WI38 (cell line): ENCODE measurements around the gene RPL37A.

ENCODE experiments used
- H3K4me3 ChIP-seq: 2 replicates; pipeline ENCODE4 v1.5.1; 2011; ENCODE audit warnings: low read depth, mild to moderate bottlenecking, control low read depth, low read length
- TF ChIP-seq, protein P1 (sequence below): IDR thresholded peaks from 2 replicates; pipeline ENCODE4 v1.5.1; 2012; ENCODE audit warnings: low read depth, mild to moderate bottlenecking, control low read depth, low read length

Gene RPL37A

DNA sequence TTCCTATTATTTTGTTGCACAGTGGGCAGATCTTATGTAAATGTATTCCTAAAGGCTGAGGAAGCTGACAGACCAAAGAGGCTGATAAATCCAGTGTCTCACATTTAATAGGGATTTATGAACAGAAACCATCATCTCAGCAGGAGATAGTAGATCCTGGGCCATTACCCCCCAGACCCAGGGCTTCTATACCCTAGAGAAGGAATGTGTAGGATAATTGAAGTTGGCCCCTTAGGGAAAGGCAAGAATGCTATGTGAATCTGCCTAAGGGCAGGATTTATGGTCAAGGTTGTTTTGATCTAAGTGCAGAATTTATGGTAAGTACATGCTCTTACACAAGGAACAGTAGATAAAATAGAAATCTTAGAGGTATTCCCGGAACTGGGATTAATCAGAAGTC, 29.0 kb downstream of the RPL37A start:
- H3K4me3 ChIP-seq, result no peak overlapping the region
- TF ChIP-seq, protein P1, sequence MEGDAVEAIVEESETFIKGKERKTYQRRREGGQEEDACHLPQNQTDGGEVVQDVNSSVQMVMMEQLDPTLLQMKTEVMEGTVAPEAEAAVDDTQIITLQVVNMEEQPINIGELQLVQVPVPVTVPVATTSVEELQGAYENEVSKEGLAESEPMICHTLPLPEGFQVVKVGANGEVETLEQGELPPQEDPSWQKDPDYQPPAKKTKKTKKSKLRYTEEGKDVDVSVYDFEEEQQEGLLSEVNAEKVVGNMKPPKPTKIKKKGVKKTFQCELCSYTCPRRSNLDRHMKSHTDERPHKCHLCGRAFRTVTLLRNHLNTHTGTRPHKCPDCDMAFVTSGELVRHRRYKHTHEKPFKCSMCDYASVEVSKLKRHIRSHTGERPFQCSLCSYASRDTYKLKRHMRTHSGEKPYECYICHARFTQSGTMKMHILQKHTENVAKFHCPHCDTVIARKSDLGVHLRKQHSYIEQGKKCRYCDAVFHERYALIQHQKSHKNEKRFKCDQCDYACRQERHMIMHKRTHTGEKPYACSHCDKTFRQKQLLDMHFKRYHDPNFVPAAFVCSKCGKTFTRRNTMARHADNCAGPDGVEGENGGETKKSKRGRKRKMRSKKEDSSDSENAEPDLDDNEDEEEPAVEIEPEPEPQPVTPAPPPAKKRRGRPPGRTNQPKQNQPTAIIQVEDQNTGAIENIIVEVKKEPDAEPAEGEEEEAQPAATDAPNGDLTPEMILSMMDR, result no peak

DNA sequence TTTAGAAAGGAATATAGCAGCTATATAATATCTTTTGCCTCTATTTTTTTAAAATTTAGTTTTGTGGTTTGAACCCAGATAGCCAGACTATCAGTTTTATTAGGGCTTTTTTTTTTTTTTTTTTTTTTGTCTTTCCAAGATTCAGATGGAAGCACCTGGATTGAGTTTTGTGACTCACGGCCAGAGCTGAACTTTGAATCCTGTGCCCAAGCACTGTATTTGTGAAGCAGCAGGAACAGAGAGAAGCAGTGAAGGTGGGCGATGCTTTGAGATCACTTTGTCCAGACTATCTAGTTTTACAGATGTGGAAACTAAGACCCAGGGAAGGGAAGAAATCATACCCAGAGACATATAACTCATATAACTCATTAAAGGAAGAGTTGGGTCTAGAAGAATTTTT, 33.9 kb downstream of the RPL37A start:
- TF ChIP-seq, protein P1, result no peak
- H3K4me3 ChIP-seq, result no peak overlapping the region

DNA sequence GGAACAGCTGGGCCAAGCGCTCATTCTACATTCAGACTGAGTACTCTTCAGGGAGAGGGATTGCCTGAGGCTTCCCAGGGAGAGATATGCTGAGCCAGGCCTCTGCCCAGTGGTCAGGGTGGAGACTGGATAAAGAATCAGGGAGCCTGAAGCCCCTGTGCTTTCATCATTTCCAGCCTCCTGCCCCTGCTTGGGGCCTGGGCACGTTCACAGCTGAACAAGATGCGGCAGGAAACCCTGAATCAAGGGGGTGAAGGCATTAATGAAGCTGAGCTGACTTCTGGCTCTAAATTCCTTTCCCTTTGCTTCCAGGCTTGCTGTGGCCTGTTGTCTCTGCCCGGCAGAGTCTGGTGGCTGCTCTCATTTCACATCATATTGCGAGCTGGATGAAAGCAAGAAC, 35.0 kb downstream of the RPL37A start:
- TF ChIP-seq, protein P1, result no peak
- no peak overlapping the region for H3K4me3 ChIP-seq

DNA sequence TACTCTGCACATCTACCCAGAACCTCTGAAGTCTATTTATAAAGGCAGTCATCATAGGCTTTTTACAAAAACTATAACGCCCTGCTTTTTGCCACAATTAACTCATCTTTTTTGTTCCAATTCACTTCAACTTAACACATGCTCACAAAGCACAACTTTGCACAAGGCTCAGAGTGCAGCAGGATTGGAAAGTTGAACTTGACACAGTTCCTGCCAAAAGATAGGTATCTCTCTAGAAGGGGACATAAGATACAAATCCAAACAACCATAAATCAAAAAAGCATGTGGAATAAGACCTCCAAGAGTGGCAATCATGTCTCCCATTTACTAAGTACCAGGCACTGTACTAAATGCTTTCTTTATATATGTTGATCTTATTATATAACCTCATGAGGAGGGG, 36.2 kb downstream of the RPL37A start:
- TF ChIP-seq, protein P1, result no peak
- no peak overlapping the region for H3K4me3 ChIP-seq

DNA sequence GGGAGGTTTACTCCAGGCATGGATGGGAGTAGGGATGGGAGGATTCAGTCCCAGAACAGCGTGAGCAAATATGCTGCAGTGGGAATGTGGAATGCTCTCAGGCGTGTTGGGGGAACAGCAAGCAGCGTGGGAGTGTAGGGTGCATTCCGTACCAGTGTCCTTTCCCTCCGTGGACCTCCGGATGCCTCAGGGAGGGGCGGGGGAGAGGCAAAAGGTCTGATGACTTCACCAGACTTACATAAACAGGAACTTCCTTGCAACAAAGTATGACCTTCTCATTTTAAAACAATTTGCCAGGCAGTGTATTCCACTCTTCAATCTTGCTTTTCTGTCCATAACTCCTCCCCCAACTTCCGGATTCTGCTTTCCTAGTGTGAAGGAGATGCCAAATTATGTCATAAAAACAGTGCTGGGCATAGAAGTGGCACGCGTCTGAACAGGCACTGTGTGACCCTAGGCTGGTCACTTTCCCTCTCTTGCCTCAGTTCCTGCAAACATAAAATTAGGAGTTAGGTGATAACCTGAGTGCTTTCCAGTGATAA, 36.9 kb downstream of the RPL37A start:
- no peak overlapping the region for H3K4me3 ChIP-seq
- TF ChIP-seq, protein P1, result no peak

DNA sequence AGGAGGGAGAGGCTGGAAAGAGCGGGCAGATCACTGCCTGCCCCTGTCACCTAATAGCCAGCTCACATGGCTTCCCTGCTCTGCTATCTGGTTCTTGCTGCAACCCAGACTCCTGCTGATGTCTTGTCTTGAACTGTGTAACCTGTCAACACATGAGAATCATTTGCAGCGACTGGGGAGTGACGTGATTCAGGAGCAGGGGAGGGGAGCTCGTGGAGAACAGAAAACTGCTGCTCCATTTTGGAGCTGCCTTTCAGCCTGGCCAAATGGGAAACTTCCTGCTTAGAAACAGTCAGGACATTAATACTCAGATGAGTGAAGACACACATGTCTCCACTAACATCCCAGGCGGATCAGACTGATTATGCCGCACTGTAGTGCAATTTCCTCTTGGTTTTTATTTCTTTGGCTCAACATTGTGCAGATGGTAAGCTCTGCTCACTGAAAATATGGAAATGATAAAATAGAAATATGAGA, 38.1 kb downstream of the RPL37A start:
- TF ChIP-seq, protein P1, result no peak
- no peak overlapping the region for H3K4me3 ChIP-seq

DNA sequence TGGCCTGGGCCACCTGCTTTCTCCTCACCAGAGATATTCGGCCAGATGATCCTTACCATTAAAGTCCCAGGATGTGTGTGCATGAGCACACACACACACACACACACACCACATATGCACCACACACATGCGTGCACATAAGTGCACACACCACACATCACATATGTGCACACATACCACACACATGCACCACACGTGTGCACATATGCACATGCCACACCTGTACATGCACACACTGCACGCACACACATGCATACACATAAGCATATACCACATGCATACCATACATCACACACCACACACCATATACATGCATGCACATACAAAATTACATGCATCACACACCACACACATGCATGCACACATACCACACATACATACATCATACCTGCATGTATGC, 38.7 kb downstream of the RPL37A start:
- no peak overlapping the region for H3K4me3 ChIP-seq
- TF ChIP-seq, protein P1, result no peak
